LHCN-M2 (cell line): Measurements from ENCODE around the gene ANKRD60. TPM values are rescaled to one million over a fixed set of nuclear protein-coding genes. Genes with fewer than 3 reads are reported as not detected.

Source experiments
- DNase-seq: peaks from one replicate; pipeline ENCODE4 v3.0.0-alpha.2; 2012; ENCODE audit warnings: low read depth
- total RNA-seq: library from RNA; depleted of rRNA; stranded (reverse); fragments of >200 nt; gene quantifications from 2 replicates; pipeline ENCODE4 v1.2.3, GENCODE V29; 2014

Gene ANKRD60
- total RNA-seq, 1 experiment from 2014 or later, result not detected

GRCh38 chr20:58223358-58223941 lies 5.0 kb downstream of the ANKRD60 start:
- DNase-seq, result no peak

- no peak for DNase-seq
Measured at GRCh38 chr20:58222446-58222845, 6.0 kb downstream of the ANKRD60 start.

GRCh38 chr20:58219342-58219700 lies 9.1 kb downstream of the ANKRD60 start:
- peak; percentile 77 for DNase-seq

GRCh38 chr20:58218665-58219341 lies 9.7 kb downstream of the ANKRD60 start:
- no peak for DNase-seq

- DNase-seq, result no peak
Measured at GRCh38 chr20:58216334-58216733, 12.1 kb downstream of the ANKRD60 start.

GRCh38 chr20:58215116-58215515 lies 13.3 kb downstream of the ANKRD60 start:
- DNase-seq, result no peak

GRCh38 chr20:58214310-58214709 lies 14.1 kb downstream of the ANKRD60 start:
- DNase-seq, result no peak

- no peak for DNase-seq
Measured at GRCh38 chr20:58213716-58214115, 14.7 kb downstream of the ANKRD60 start.

GRCh38 chr20:58213121-58213520 lies 15.3 kb downstream of the ANKRD60 start:
- no peak for DNase-seq

GRCh38 chr20:58212636-58213035 lies 15.8 kb downstream of the ANKRD60 start:
- DNase-seq, result no peak

- no peak for DNase-seq
Measured at GRCh38 chr20:58210398-58210747, 18.1 kb downstream of the ANKRD60 start.

- peak; percentile 55 for DNase-seq
Measured at GRCh38 chr20:58209652-58210397, 18.6 kb downstream of the ANKRD60 start.

GRCh38 chr20:58208944-58209343 lies 19.5 kb downstream of the ANKRD60 start:
- DNase-seq, result no peak

- DNase-seq, result no peak
Measured at GRCh38 chr20:58205850-58206249, 22.6 kb downstream of the ANKRD60 start.

GRCh38 chr20:58202044-58202443 lies 26.4 kb downstream of the ANKRD60 start:
- no peak for DNase-seq

GRCh38 chr20:58201616-58202015 lies 26.8 kb downstream of the ANKRD60 start:
- DNase-seq, result no peak

- no peak for DNase-seq
Measured at GRCh38 chr20:58199469-58199868, 29.0 kb downstream of the ANKRD60 start.

GRCh38 chr20:58198901-58199355 lies 29.5 kb downstream of the ANKRD60 start:
- no peak for DNase-seq

- no peak for DNase-seq
Measured at GRCh38 chr20:58198384-58198783, 30.1 kb downstream of the ANKRD60 start.

GRCh38 chr20:58197185-58197469 lies 31.3 kb downstream of the ANKRD60 start:
- no peak for DNase-seq

- DNase-seq, result no peak
Measured at GRCh38 chr20:58196402-58197184, 31.9 kb downstream of the ANKRD60 start.

- no peak for DNase-seq
Measured at GRCh38 chr20:58195047-58195446, 33.4 kb downstream of the ANKRD60 start.
